CD4-positive, alpha-beta T cell (primary cell): Measurements from ENCODE around the gene GLO1. TPM values are rescaled to one million over a fixed set of nuclear protein-coding genes. Genes with fewer than 3 reads are reported as not detected.

Experiments used
- ATAC-seq: fragments of 200-7000 bp; cut with Tn5 transposase; one replicate; pipeline ENCODE4 v1.10.0; 2022; ENCODE audit warnings: mild to moderate bottlenecking; ENCODE audit not compliant: poor library complexity
- CTCF ChIA-PET: fragments of 350-600 bp; sonication (Branson Sonifier 250); formaldehyde crosslinking; loops from one replicate; lab custom pipeline; 2021; ENCODE audit warnings: antibody characterized with exemption, inconsistent platforms; lab: Charles Lee
- POLR2A ChIA-PET: fragments of 350-600 bp; sonication (Branson Sonifier 250); formaldehyde crosslinking; loops from one replicate; lab custom pipeline; 2021; ENCODE audit warnings: antibody characterized with exemption, inconsistent platforms; lab: Charles Lee
- DNase-seq, 14 experiments: peaks; one replicate each; pipeline ENCODE4 v3.0.0-alpha.2; 2013 to 2020; ENCODE audit warnings: mixed read lengths in 2 of 14
- H3K27ac ChIP-seq, 2 donors: one replicate each; pipeline versions ENCODE4 v1.5.1 to v1.7.0; 2013; ENCODE audit warnings: low read length in 2 of 2, low read depth in 1 of 2, mild to moderate bottlenecking in 1 of 2
- H3K27me3 ChIP-seq, 2 experiments: 1 replicate in 1 of 2; 2 replicates in 1 of 2; pipeline versions ENCODE4 v1.6.1 to v1.7.0; 2013; ENCODE audit warnings: low read length in 2 of 2, control low read depth in 1 of 2, mild to moderate bottlenecking in 1 of 2, moderate library complexity in 1 of 2; ENCODE audit not compliant: insufficient read depth in 2 of 2, control insufficient read depth in 1 of 2
- H3K36me3 ChIP-seq: one replicate; pipeline ENCODE4 v1.6.1; 2013; ENCODE audit warnings: low read length, control low read depth; ENCODE audit not compliant: insufficient read depth
- H3K4me1 ChIP-seq: one replicate; pipeline ENCODE4 v1.6.1; 2013; ENCODE audit warnings: low read length, control low read depth; ENCODE audit not compliant: insufficient read depth
- H3K4me3 ChIP-seq: one replicate; pipeline ENCODE4 v1.5.1; 2013; ENCODE audit warnings: mild to moderate bottlenecking, low read length, moderate library complexity
- H3K9me3 ChIP-seq, 2 experiments: 1 replicate in 1 of 2; 2 replicates in 1 of 2; pipeline versions ENCODE4 v1.6.1 to v1.7.0; 2013; ENCODE audit warnings: low read length in 2 of 2, mild to moderate bottlenecking in 2 of 2, control low read depth in 1 of 2, moderate library complexity in 1 of 2; ENCODE audit not compliant: control insufficient read depth in 1 of 2, insufficient read depth in 1 of 2
- H3K27ac Mint-ChIP-seq: one replicate; pipeline ENCODE4 v1.8.0; 2020; ENCODE audit warnings: mixed read lengths
- H3K27me3 Mint-ChIP-seq: one replicate; pipeline ENCODE4 v1.8.0; 2021; ENCODE audit warnings: mixed read lengths
- H3K36me3 Mint-ChIP-seq: one replicate; pipeline ENCODE4 v1.8.0; 2021; ENCODE audit warnings: low read depth, mixed read lengths
- H3K4me1 Mint-ChIP-seq: one replicate; pipeline ENCODE4 v1.8.0; 2021; ENCODE audit warnings: low read depth, mixed read lengths
- H3K4me3 Mint-ChIP-seq: one replicate; pipeline ENCODE4 v1.8.0; 2020; ENCODE audit warnings: mild to moderate bottlenecking, mixed read lengths
- H3K9me3 Mint-ChIP-seq: one replicate; pipeline ENCODE4 v1.8.0; 2020; ENCODE audit warnings: mixed read lengths
- CTCF ChIP-seq: fragments of 200-600 bp; IDR thresholded peaks from one replicate; pipeline ENCODE4 v1.8.0; 2022; ENCODE audit warnings: antibody characterized with exemption, mild to moderate bottlenecking
- intact Hi-C, 2 experiments: fragments of 100-400 bp; cut with DNase I in 1 of 2; cut with micrococcal nuclease in 1 of 2; formaldehyde crosslinking; loops; one replicate each; pipeline versions ENCODE4 v1.15.1 to v1.9.0; 2023 to 2025; cut with DNase I, micrococcal nuclease
- polyA plus RNA-seq, 2 donors: library from polyadenylated mRNA; unstranded; fragments of 120-200 nt; gene quantifications; one replicate each; pipeline ENCODE4 v1.2.1, GENCODE V29; 2013
- total RNA-seq, 174 experiments: library from RNA in 2 of 174; stranded (reverse) in 2 of 174; gene quantifications; one replicate each; pipeline ENCODE4 v1.2.3 and lab custom pipeline; 2021 to 2026

The GLO1 gene
- total RNA-seq, result 10 to 100 TPM; 24.1 to 26.2 TPM
- polyA plus RNA-seq (2013, experiment 1 of 2), result 47.1 TPM
- 45.4 TPM for polyA plus RNA-seq (2013, experiment 2 of 2)
- 35.7 to 379 (median 65.2) reads per million in 172 experiments for total RNA-seq (lab: John Stamatoyannopoulos, UW)

- DNase-seq, result peak; percentile 90 to 98 (median 94)
- no peak for TF ChIP-seq CTCF
- no peaks in the 10 kb centered on the region for H3K36me3 ChIP-seq
- H3K4me1 ChIP-seq, result peaks cover 9% of the 10 kb centered on the region
- Mint-ChIP-seq H3K36me3 (peaks cover 39% of the 10 kb centered on the region), H3K27me3 (peaks cover 15% of the 10 kb centered on the region), H3K27ac (peak within 1 kb of the TSS; percentile 81), H3K4me3 (peak within 1 kb of the TSS; percentile 94), H3K4me1 (peaks cover 29% of the 10 kb centered on the region), H3K9me3 (peaks cover 12% of the 10 kb centered on the region)
- intact Hi-C loops, result loop anchor here (1.0 to 10.0 kb wide), 6 partner anchors 63 to 1270 kb away; partner anchors contain the start of genes BTBD9 (in 2 of the 2), SAYSD1 (in 2 of the 2), CMTR1 (in 1 of the 2) and KIF6 (in 1 of the 2)
- peaks cover 0 to 10% of the 10 kb centered on the region in 2 experiments for H3K9me3 ChIP-seq
- no peaks in the 10 kb centered on the region for H3K27me3 ChIP-seq
- ATAC-seq, result peak; percentile 99
- POLR2A ChIA-PET, result interaction anchor here (0.6 to 2.1 kb wide), 13 partner anchors 11 to 1185 kb away, joined by 3 to 20 read pairs (median 4); partner anchors contain the start of genes BTBD9 and ZFAND3
- peak within 1 kb of the TSS; percentile 82 for H3K4me3 ChIP-seq
- CTCF ChIA-PET, result interaction anchor here (1.6 kb wide), 1 partner anchor 10 kb away, joined by 5 read pairs; no protein-coding TSS in a partner anchor
- H3K27ac ChIP-seq, result peak within 1 kb of the TSS; percentile 82 to 84
Measured at GRCh38 chr6:38702558-38703397, at the start of gene GLO1. TSS of gene GLO1 (minus strand) at chr6:38703145. CDS start at chr6:38703054, 91 bp downstream.

- TF ChIP-seq CTCF, result no peak
- H3K27ac ChIP-seq, result no peak overlapping the region
- Mint-ChIP-seq H3K27ac (no peak overlapping the region), H3K36me3 (no peaks in the 10 kb centered on the region), H3K9me3 (no peaks in the 10 kb centered on the region), H3K4me3 (no peak overlapping the region), H3K27me3 (peaks cover 19% of the 10 kb centered on the region), H3K4me1 (no peaks in the 10 kb centered on the region)
- no peaks in the 10 kb centered on the region for H3K36me3 ChIP-seq
- no peaks in the 10 kb centered on the region for H3K4me1 ChIP-seq
- no peaks in the 10 kb centered on the region for H3K9me3 ChIP-seq
- H3K4me3 ChIP-seq, result no peak overlapping the region
- no peak for DNase-seq
- peaks cover 0 to 4% of the 10 kb centered on the region in 2 experiments for H3K27me3 ChIP-seq
- ChIA-PET CTCF (no interaction called here), POLR2A (no interaction called here)
- no peak for ATAC-seq
- intact Hi-C loops, result no loop called here
Measured at GRCh38 chr6:38750968-38751615, 48.1 kb upstream of the GLO1 start.

- no peak for DNase-seq
- no peaks in the 10 kb centered on the region for H3K4me1 Mint-ChIP-seq
- H3K4me3 ChIP-seq, result no peak overlapping the region
- no peaks in the 10 kb centered on the region for H3K9me3 Mint-ChIP-seq
- H3K27me3 ChIP-seq, result peaks cover 0 to 14% of the 10 kb centered on the region in 2 experiments
- ATAC-seq, result no peak
- intact Hi-C loops, result no loop called here
- H3K4me1 ChIP-seq, result no peaks in the 10 kb centered on the region
- H3K4me3 Mint-ChIP-seq, result no peak overlapping the region
- POLR2A ChIA-PET, result no interaction called here
- no peaks in the 10 kb centered on the region for H3K36me3 ChIP-seq
- no peak overlapping the region for H3K27ac ChIP-seq
- no peak overlapping the region for H3K27ac Mint-ChIP-seq
- H3K27me3 Mint-ChIP-seq, result peaks cover 31% of the 10 kb centered on the region
- no peaks in the 10 kb centered on the region for H3K9me3 ChIP-seq
- H3K36me3 Mint-ChIP-seq, result no peaks in the 10 kb centered on the region
- CTCF ChIA-PET, result no interaction called here
- no peak for TF ChIP-seq CTCF
Measured at GRCh38 chr6:38749473-38749872, 46.5 kb upstream of the GLO1 start.
